Epithelial cell of proximal tubule (primary cell): ENCODE results near the gene PRPF4. TPM values are rescaled to one million over a fixed set of nuclear protein-coding genes. Genes with fewer than 3 reads are reported as not detected.
"Not testable (repeated sequence)": the region's sequence is repeated elsewhere in the genome, so short reads cannot be mapped to it uniquely, and the experiment has no call there.

Experiments
- DNase-seq: peaks from one replicate; pipeline ENCODE4 v3.0.0-alpha.2; 2011; ENCODE audit warnings: low read depth
- H3K4me3 ChIP-seq: 2 replicates; pipeline ENCODE4 v1.5.1; 2011; ENCODE audit warnings: low read depth, mild to moderate bottlenecking, low read length
- total RNA-seq: library from RNA; depleted of rRNA; stranded (reverse); fragments of >200 nt; gene quantifications from 2 replicates; pipeline ENCODE4 v1.2.3, GENCODE V29; 2015
- TF ChIP-seq, protein P1 (sequence below): conservative IDR thresholded peaks from 2 replicates; pipeline ENCODE4 v1.5.1; 2012; ENCODE audit warnings: low read depth, mild to moderate bottlenecking, low read length

PRPF4 gene
- total RNA-seq, 1 donor from 2014 or later: 29.1 TPM

DNA sequence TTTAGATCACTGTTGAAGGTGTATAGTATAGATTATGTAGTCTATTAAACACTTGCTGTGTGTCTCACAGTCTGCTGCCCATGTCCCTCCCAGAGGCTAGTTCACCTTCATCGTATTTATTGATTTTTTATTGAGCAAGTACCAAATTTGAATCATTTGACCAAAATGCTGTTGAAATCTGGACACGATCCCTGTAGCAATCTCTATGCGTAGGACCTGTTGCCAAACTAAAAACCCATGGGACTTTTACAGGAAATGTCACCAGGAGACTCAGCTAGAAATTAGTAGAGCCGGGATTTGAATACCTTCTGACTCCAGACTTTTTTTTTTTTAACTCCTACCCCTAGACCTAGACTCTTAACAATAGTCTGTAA, 36.6 kb upstream of the PRPF4 start:
- TF ChIP-seq, protein P1, sequence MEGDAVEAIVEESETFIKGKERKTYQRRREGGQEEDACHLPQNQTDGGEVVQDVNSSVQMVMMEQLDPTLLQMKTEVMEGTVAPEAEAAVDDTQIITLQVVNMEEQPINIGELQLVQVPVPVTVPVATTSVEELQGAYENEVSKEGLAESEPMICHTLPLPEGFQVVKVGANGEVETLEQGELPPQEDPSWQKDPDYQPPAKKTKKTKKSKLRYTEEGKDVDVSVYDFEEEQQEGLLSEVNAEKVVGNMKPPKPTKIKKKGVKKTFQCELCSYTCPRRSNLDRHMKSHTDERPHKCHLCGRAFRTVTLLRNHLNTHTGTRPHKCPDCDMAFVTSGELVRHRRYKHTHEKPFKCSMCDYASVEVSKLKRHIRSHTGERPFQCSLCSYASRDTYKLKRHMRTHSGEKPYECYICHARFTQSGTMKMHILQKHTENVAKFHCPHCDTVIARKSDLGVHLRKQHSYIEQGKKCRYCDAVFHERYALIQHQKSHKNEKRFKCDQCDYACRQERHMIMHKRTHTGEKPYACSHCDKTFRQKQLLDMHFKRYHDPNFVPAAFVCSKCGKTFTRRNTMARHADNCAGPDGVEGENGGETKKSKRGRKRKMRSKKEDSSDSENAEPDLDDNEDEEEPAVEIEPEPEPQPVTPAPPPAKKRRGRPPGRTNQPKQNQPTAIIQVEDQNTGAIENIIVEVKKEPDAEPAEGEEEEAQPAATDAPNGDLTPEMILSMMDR: no peak
- no peak for DNase-seq
- H3K4me3 ChIP-seq: no peak overlapping the region

GRCh38 chr9:113241161-113241560, 34.3 kb upstream of the PRPF4 start:
- TF ChIP-seq, protein P1: no peak
- DNase-seq: no peak
- no peak overlapping the region for H3K4me3 ChIP-seq

- TF ChIP-seq, protein P1: no peak
- no peak overlapping the region for H3K4me3 ChIP-seq
- DNase-seq: no peak
Measured at GRCh38 chr9:113244556-113244955, 30.9 kb upstream of the PRPF4 start.

- no peak overlapping the region for H3K4me3 ChIP-seq
- TF ChIP-seq, protein P1: no peak
- no peak for DNase-seq
Measured at GRCh38 chr9:113245894-113246293, 29.6 kb upstream of the PRPF4 start.

DNA sequence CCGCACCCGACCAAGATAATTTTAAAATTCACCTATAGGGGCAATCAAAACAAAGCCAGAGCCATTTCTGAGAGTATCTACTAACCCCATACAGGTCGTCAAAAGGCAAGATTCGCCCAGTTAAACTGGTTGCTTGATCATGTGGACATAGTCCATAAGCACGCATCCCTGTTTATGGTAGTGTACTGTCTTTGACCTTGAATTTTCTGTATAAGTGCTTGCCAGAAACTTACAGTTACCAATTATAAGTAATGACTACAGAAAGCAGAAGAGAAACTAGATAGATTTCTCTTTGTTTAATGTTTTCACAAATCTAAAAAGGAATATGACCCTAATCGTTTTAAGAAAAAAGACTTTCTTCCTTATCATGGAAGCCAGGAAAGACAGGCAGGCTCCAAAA, 28.5 kb upstream of the PRPF4 start:
- no peak overlapping the region for H3K4me3 ChIP-seq
- TF ChIP-seq, protein P1: no peak
- no peak for DNase-seq

GRCh38 chr9:113247640-113248039, 27.8 kb upstream of the PRPF4 start:
- H3K4me3 ChIP-seq: no peak overlapping the region
- DNase-seq: no peak
- TF ChIP-seq, protein P1: no peak

DNA sequence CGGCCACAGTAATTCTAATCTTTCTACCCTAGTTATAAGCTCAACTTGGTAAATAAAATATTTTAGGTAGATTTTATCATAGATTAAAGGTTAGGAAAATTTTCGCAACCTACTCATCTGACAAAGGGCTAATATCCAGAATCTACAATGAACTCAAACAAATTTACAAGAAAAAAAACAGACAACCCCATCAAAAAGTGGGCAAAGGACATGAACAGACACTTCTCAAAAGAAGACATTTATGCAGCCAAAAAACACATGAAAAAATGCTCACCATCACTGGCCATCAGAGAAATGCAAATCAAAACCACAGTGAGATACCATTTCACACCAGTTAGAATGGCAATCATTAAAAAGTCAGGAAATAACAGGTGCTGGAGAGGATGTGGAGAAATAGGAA, 25.8 kb upstream of the PRPF4 start:
- DNase-seq, H3K4me3 ChIP-seq: not testable (repeated sequence)

- DNase-seq: no peak
- TF ChIP-seq, protein P1: no peak
- no peak overlapping the region for H3K4me3 ChIP-seq
Measured at GRCh38 chr9:113250807-113251206, 24.7 kb upstream of the PRPF4 start.
